Activated naive CD4-positive, alpha-beta T cell treated with anti-CD3 and anti-CD28 coated beads, Interleukin-2, amount 50 U/mL, for 72 hours (primary cell): ENCODE measurements around the gene TRAPPC2. TPM values are rescaled to one million over a fixed set of nuclear protein-coding genes. Genes with fewer than 3 reads are reported as not detected.
A peak's percentile ranks its signal among the peaks of the same experiment; 100 is the strongest.
"Not testable (repeated sequence)": the region's sequence is repeated elsewhere in the genome, so short reads cannot be mapped to it uniquely, and the experiment has no call there.

Experiments used
- ATAC-seq, 2 donors: fragments of 150-1000 bp; cut with Tn5 transposase; 2 replicates each; pipeline ENCODE4 v1.10.0; 2021; ENCODE audit warnings: mild to moderate bottlenecking in 2 of 2, moderate library complexity in 2 of 2
- DNase-seq, 2 donors: peaks; one replicate each; pipeline ENCODE4 v3.0.0; 2021 to 2022; ENCODE audit warnings: low spot score in 2 of 2
- H3K27ac Mint-ChIP-seq, 2 donors: one replicate each; pipeline ENCODE4 v1.8.0; 2022; ENCODE audit warnings: mild to moderate bottlenecking in 2 of 2, mixed read lengths in 2 of 2
- H3K36me3 Mint-ChIP-seq, 2 donors: one replicate each; pipeline ENCODE4 v1.8.0; 2022; ENCODE audit warnings: mixed read lengths in 2 of 2
- H3K9me3 Mint-ChIP-seq, 2 donors: one replicate each; pipeline ENCODE4 v1.8.0; 2022; ENCODE audit warnings: mixed read lengths in 2 of 2
- total RNA-seq, 2 donors: library from RNA; stranded (reverse); gene quantifications; one replicate each; pipeline ENCODE4 v1.2.3, GENCODE V29; 2022

Gene TRAPPC2
- total RNA-seq, 2 donors from 2014 or later, result 14.5 to 18.1 TPM

GRCh38 chrX:13693341-13693961 lies 41.0 kb downstream of the TRAPPC2 start:
- DNase-seq, result no peak
- Mint-ChIP-seq H3K9me3 (no peaks in the 10 kb centered on the region), H3K27ac (peak overlapping the region in 1 of 2 donors; percentile 56), H3K36me3 (peaks cover 5 to 13% of the 10 kb centered on the region in 2 donors)
- ATAC-seq, result no peak

GRCh38 chrX:13692771-13693231 lies 41.6 kb downstream of the TRAPPC2 start:
- no peak for ATAC-seq
- no peak for DNase-seq
- H3K9me3 Mint-ChIP-seq, result no peaks in the 10 kb centered on the region
- peak overlapping the region in 1 of 2 donors; percentile 56 for H3K27ac Mint-ChIP-seq
- peaks cover 5 to 13% of the 10 kb centered on the region in 2 donors for H3K36me3 Mint-ChIP-seq

GRCh38 chrX:13691841-13692371 lies 42.5 kb downstream of the TRAPPC2 start:
- ATAC-seq, result no peak
- Mint-ChIP-seq H3K27ac (peak overlapping the region in 1 of 2 donors; percentile 68), H3K36me3 (peaks cover 5 to 13% of the 10 kb centered on the region in 2 donors), H3K9me3 (no peaks in the 10 kb centered on the region)
- DNase-seq, result no peak

- H3K9me3 Mint-ChIP-seq, result no peaks in the 10 kb centered on the region
- DNase-seq (no peak), ATAC-seq (no peak)
- peaks cover 5 to 13% of the 10 kb centered on the region in 2 donors for H3K36me3 Mint-ChIP-seq
- H3K27ac Mint-ChIP-seq, result peak overlapping the region in 1 of 2 donors; percentile 97
These were observed 43.6 kb downstream of the TRAPPC2 start for GRCh38 chrX:13690836-13691235.

- no peak for ATAC-seq
- Mint-ChIP-seq H3K36me3 (peaks cover 5% of the 10 kb centered on the region in 2 donors), H3K9me3 (no peaks in the 10 kb centered on the region), H3K27ac (peak overlapping the region; percentile 68 to 97)
- DNase-seq, result no peak
These were observed 44.6 kb downstream of the TRAPPC2 start for GRCh38 chrX:13689741-13690211.

- no peaks in the 10 kb centered on the region for H3K9me3 Mint-ChIP-seq
These were observed 45.3 kb downstream of the TRAPPC2 start, which contains the start of gene RAB9A for GRCh38 chrX:13688958-13689740. Gene RAB9A, plus strand, starts transcription at chrX:13689128. Its CDS starts 19,619 bp downstream, at chrX:13708747.

GRCh38 chrX:13688384-13688957 lies 45.9 kb downstream of the TRAPPC2 start:
- H3K9me3 Mint-ChIP-seq, result no peaks in the 10 kb centered on the region
- H3K36me3 Mint-ChIP-seq, result peaks cover 5% of the 10 kb centered on the region in 2 donors
- DNase-seq, result no peak
- H3K27ac Mint-ChIP-seq, result peak overlapping the region; percentile 96 to 97
- ATAC-seq, result peak; percentile 41 to 46

More at GRCh38 chrX:13688958-13689740, 45.3 kb downstream of the TRAPPC2 start, which contains the start of gene RAB9A:
- peak; percentile 88 to 93 for ATAC-seq
- peak within 1 kb of the TSS; percentile 96 to 97 for H3K27ac Mint-ChIP-seq
- peak; percentile 75 to 82 for DNase-seq
- H3K36me3 Mint-ChIP-seq, result peaks cover 5% of the 10 kb centered on the region in 2 donors

- H3K27ac Mint-ChIP-seq, result peak overlapping the region; percentile 53 to 97
- H3K36me3 Mint-ChIP-seq, result peaks cover 5% of the 10 kb centered on the region in 2 donors
- ATAC-seq (no peak), DNase-seq (no peak)
- H3K9me3 Mint-ChIP-seq, result no peaks in the 10 kb centered on the region
These were observed 47.2 kb downstream of the TRAPPC2 start for GRCh38 chrX:13687203-13687602.

GRCh38 chrX:13685126-13685763 lies 49.2 kb downstream of the TRAPPC2 start:
- no peaks in the 10 kb centered on the region for H3K9me3 Mint-ChIP-seq
- H3K36me3 Mint-ChIP-seq, result peaks cover 0 to 5% of the 10 kb centered on the region in 2 donors
- ATAC-seq (no peak), DNase-seq (no peak)
- H3K27ac Mint-ChIP-seq, result no peak overlapping the region

GRCh38 chrX:13684361-13684760 lies 50.1 kb downstream of the TRAPPC2 start:
- H3K36me3 Mint-ChIP-seq, result peaks cover 0 to 5% of the 10 kb centered on the region in 2 donors
- ATAC-seq (no peak), DNase-seq (no peak)
- no peaks in the 10 kb centered on the region for H3K9me3 Mint-ChIP-seq
- H3K27ac Mint-ChIP-seq, result peak overlapping the region; percentile 65 to 79

GRCh38 chrX:13681595-13681994 lies 52.8 kb downstream of the TRAPPC2 start:
- Mint-ChIP-seq H3K9me3 (no peaks in the 10 kb centered on the region), H3K27ac (no peak overlapping the region), H3K36me3 (no peaks in the 10 kb centered on the region)
- ATAC-seq (no peak), DNase-seq (no peak)

- not testable (repeated sequence) for DNase-seq, ATAC-seq, H3K9me3 Mint-ChIP-seq, H3K36me3 Mint-ChIP-seq, H3K27ac Mint-ChIP-seq
These were observed 54.7 kb downstream of the TRAPPC2 start for GRCh38 chrX:13679700-13680099.

- Mint-ChIP-seq H3K36me3 (no peaks in the 10 kb centered on the region), H3K9me3 (no peaks in the 10 kb centered on the region), H3K27ac (no peak overlapping the region)
- ATAC-seq (no peak), DNase-seq (no peak)
These were observed 57.5 kb downstream of the TRAPPC2 start for GRCh38 chrX:13676885-13677284.

- DNase-seq (no peak), ATAC-seq (no peak)
- Mint-ChIP-seq H3K9me3 (peaks cover 0 to 5% of the 10 kb centered on the region in 2 donors), H3K36me3 (peaks cover 0 to 8% of the 10 kb centered on the region in 2 donors), H3K27ac (no peak overlapping the region)
These were observed 61.4 kb downstream of the TRAPPC2 start for GRCh38 chrX:13673016-13673415.

- ATAC-seq, result no peak
These were observed 64.2 kb downstream of the TRAPPC2 start for GRCh38 chrX:13670197-13670596.

GRCh38 chrX:13669755-13670154 lies 64.7 kb downstream of the TRAPPC2 start:
- ATAC-seq, DNase-seq, H3K9me3 Mint-ChIP-seq, H3K36me3 Mint-ChIP-seq: not testable (repeated sequence)
- H3K27ac Mint-ChIP-seq, result peak overlapping the region; percentile 85 to 95

More at GRCh38 chrX:13670197-13670596, 64.2 kb downstream of the TRAPPC2 start:
- H3K27ac Mint-ChIP-seq, result no peak overlapping the region
- H3K9me3 Mint-ChIP-seq, result peaks cover 0 to 5% of the 10 kb centered on the region in 2 donors
- no peak for DNase-seq
- H3K36me3 Mint-ChIP-seq, result peaks cover 0 to 8% of the 10 kb centered on the region in 2 donors
